Measurements from ENCODE around the gene XAB2. TPM values are rescaled to one million over a fixed set of nuclear protein-coding genes. Genes with fewer than 3 reads are reported as not detected.

XAB2 gene
- total RNA-seq, 1 experiment from 2014 or later, result 36.9 TPM

DNA sequence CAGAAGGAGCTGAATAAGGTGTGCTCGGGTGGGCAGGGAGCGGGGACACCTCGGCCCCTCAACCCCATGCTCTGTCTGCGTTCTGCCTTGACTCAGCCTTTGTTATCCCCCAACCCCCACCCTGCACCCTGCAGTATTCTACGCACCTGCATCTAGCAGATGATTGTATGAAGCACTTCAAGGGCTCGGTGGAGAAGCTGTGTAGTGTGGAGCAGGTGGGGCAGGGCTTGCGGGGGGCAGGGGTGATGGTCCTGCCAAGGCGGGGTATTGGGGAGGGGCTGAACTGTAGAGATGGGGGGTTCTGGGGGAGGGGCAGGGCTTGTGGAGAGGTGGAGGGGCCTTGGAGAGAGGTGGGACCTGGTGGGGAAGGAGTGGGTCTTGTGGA lies 13.7 kb upstream of the XAB2 start:
- no TSS peak for BruUV-seq (replicated peaks)

DNA sequence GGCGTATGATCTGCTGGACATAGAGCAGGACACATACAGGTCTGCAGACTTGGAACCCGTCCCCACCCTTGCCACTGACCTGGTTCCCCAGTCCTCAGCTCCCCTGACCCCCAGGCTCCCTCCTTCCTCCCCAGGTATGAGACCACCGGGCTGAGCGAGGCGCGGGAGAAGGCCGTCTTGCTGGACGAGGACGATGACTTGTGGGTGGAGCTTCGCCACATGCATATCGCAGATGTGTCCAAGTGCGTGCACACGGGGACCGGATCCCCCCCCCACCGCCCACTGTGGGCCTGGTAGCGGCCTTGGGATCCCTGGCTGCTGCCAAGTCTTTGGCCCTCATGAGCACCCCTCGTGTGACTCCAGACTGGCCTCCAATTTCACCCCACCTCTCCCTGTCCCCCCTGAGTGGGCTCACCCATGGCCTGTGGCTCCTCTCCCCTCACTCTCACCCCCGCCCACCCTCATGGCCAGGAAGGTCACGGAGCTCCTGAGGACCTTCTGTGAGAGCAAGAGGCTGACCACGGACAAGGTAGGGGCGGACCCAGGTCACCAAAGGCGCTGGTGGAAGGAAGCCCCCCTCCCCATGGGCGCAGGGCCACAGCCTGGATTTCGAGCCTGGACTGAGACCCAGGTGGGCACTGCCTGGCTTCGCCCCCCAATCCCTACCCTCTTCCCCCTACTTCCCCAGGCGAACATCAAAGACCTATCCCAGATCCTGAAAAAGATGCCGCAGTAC lies 13.1 kb upstream of the XAB2 start:
- ChIA-PET CTCF (no interaction called here), POLR2A (no interaction called here)
- Histone ChIP-seq H3K9me3 (ENCODE audit: control insufficient read depth, insufficient read depth, low read depth, low read length) (no peaks in the 10 kb centered on the region), H3K27me3 (ENCODE audit: control insufficient read depth, insufficient read depth, low read length) (no peaks in the 10 kb centered on the region), H3K4me3 (ENCODE audit: low read depth in 2 of 2, low read length in 2 of 2) (no peak overlapping the region), H3K4me1 (ENCODE audit: control insufficient read depth, insufficient read depth, low read length) (no peaks in the 10 kb centered on the region), H3K36me3 (ENCODE audit: control insufficient read depth, insufficient read depth, low read length) (no peaks in the 10 kb centered on the region), H3K27ac (ENCODE audit: low read length) (no peak overlapping the region)
- no peak for ATAC-seq
- in situ Hi-C loops (cut with HindIII; ENCODE audit: low pct_unique_long_range_greater_than_20kb, low sequenced_read_pairs) (no loop called here), intact Hi-C loops (cut with micrococcal nuclease; ENCODE audit: unreplicated experiment) (no loop called here)
- TF ChIP-seq SIN3A (IDR thresholded peaks at IDR 0.05; ENCODE audit: borderline replicate concordance, insufficient read depth, low read depth, low read length) (no peak), POLR2AphosphoS5 (IDR thresholded peaks at IDR 0.05; ENCODE audit: low read depth, low read length) (no peak), TCF7L2 (IDR thresholded peaks at IDR 0.05; ENCODE audit: low read depth, low read length) (no peak)
- TF ChIP-seq, protein P1, sequence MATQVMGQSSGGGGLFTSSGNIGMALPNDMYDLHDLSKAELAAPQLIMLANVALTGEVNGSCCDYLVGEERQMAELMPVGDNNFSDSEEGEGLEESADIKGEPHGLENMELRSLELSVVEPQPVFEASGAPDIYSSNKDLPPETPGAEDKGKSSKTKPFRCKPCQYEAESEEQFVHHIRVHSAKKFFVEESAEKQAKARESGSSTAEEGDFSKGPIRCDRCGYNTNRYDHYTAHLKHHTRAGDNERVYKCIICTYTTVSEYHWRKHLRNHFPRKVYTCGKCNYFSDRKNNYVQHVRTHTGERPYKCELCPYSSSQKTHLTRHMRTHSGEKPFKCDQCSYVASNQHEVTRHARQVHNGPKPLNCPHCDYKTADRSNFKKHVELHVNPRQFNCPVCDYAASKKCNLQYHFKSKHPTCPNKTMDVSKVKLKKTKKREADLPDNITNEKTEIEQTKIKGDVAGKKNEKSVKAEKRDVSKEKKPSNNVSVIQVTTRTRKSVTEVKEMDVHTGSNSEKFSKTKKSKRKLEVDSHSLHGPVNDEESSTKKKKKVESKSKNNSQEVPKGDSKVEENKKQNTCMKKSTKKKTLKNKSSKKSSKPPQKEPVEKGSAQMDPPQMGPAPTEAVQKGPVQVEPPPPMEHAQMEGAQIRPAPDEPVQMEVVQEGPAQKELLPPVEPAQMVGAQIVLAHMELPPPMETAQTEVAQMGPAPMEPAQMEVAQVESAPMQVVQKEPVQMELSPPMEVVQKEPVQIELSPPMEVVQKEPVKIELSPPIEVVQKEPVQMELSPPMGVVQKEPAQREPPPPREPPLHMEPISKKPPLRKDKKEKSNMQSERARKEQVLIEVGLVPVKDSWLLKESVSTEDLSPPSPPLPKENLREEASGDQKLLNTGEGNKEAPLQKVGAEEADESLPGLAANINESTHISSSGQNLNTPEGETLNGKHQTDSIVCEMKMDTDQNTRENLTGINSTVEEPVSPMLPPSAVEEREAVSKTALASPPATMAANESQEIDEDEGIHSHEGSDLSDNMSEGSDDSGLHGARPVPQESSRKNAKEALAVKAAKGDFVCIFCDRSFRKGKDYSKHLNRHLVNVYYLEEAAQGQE (IDR thresholded peaks at IDR 0.05; ENCODE audit: insufficient read depth in 1 of 2, low read depth in 2 of 2, low read length in 1 of 2), result no peak
- TF ChIP-seq, protein P2, sequence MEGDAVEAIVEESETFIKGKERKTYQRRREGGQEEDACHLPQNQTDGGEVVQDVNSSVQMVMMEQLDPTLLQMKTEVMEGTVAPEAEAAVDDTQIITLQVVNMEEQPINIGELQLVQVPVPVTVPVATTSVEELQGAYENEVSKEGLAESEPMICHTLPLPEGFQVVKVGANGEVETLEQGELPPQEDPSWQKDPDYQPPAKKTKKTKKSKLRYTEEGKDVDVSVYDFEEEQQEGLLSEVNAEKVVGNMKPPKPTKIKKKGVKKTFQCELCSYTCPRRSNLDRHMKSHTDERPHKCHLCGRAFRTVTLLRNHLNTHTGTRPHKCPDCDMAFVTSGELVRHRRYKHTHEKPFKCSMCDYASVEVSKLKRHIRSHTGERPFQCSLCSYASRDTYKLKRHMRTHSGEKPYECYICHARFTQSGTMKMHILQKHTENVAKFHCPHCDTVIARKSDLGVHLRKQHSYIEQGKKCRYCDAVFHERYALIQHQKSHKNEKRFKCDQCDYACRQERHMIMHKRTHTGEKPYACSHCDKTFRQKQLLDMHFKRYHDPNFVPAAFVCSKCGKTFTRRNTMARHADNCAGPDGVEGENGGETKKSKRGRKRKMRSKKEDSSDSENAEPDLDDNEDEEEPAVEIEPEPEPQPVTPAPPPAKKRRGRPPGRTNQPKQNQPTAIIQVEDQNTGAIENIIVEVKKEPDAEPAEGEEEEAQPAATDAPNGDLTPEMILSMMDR (IDR thresholded peaks at IDR 0.05), result no peak
- no TSS peak for BruUV-seq (replicated peaks)
- no peak for DNase-seq (ENCODE audit: low read depth, low spot score)

More for the DNA sequence above, 13.7 kb upstream of the XAB2 start:
- H3K4me1 ChIP-seq (ENCODE audit: control insufficient read depth, insufficient read depth, low read length), result no peaks in the 10 kb centered on the region
- H3K9me3 ChIP-seq (ENCODE audit: control insufficient read depth, insufficient read depth, low read depth, low read length), result no peaks in the 10 kb centered on the region
- H3K36me3 ChIP-seq (ENCODE audit: control insufficient read depth, insufficient read depth, low read length), result no peaks in the 10 kb centered on the region
- TF ChIP-seq TCF7L2 (IDR thresholded peaks at IDR 0.05; ENCODE audit: low read depth, low read length) (no peak), POLR2AphosphoS5 (IDR thresholded peaks at IDR 0.05; ENCODE audit: low read depth, low read length) (no peak), SIN3A (IDR thresholded peaks at IDR 0.05; ENCODE audit: borderline replicate concordance, insufficient read depth, low read depth, low read length) (no peak)
- TF ChIP-seq, protein P1 (IDR thresholded peaks at IDR 0.05; ENCODE audit: insufficient read depth in 1 of 2, low read depth in 2 of 2, low read length in 1 of 2), result no peak
- TF ChIP-seq, protein P2 (IDR thresholded peaks at IDR 0.05), result no peak
- H3K27me3 ChIP-seq (ENCODE audit: control insufficient read depth, insufficient read depth, low read length), result no peaks in the 10 kb centered on the region
- ATAC-seq (no peak), DNase-seq (ENCODE audit: low read depth, low spot score) (no peak)
- H3K27ac ChIP-seq (ENCODE audit: low read length), result no peak overlapping the region
- CTCF ChIA-PET, result no interaction called here
- POLR2A ChIA-PET, result no interaction called here
- in situ Hi-C loops (cut with HindIII; ENCODE audit: low pct_unique_long_range_greater_than_20kb, low sequenced_read_pairs), result no loop called here
- intact Hi-C loops (cut with micrococcal nuclease; ENCODE audit: unreplicated experiment), result no loop called here
- no peak overlapping the region for H3K4me3 ChIP-seq (ENCODE audit: low read depth in 2 of 2, low read length in 2 of 2)
